Raji (cell line): ENCODE measurements around the gene ADAMTS17.

Source experiments
- POLR2A ChIP-seq: IDR thresholded peaks from 2 replicates; pipeline ENCODE4 v1.6.1; 2011; ENCODE audit warnings: low read depth, low read length, control low read depth; ENCODE audit not compliant: insufficient read depth

The ADAMTS17 gene

DNA sequence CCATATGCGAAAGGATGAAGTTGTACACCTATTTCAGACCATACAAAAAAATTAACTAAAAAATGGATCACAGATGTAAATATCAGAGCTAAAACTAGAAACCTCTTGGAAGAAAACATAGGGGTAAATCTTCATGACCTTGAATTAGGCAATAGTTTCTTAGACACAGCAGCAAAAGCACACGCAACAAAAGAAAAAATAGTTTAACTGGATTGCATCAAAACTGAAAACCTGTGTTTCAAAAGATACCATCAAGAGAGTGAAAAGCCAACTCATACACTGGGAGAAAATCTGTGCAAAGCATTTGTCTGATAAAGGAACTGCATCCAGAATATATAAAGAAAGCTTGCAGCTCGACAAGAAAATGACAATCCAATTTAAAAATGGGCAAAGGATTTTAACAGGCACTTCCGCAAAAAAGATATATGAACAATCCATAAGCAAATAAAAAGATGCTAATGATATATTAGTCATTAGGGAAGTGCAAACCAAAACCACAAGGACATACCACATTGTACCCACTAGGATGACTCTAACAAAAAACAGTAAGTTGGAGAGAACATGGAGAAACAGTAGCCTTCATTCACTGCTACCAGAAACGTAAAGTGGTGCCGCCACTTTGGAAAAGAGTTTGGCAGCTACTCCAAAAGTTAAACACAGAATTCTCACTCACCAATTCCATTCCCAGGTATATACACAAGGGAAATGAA, 263.1 kb downstream of the ADAMTS17 start:
- TF ChIP-seq POLR2A = no peak

DNA sequence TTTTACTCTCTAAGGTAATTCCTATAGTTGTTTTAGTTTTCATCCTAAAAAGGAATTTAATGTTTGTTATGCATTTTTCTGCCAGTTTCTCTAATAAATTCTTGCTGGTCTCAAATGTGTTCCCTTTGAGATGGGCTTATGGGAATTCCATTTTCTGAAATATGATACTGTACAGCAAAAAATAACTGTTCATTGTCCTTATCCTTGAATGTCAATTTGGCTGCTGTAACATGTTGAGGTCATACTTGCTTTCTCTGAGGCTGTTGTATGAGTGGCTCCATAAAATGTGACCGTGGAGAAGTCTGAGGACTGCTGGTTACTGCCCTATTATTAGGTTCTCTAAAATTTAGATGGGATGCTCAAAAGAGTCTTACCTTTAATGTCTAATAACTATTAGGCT, 266.5 kb downstream of the ADAMTS17 start:
- no peak for TF ChIP-seq POLR2A

- TF ChIP-seq POLR2A = no peak
These were observed 267.8 kb downstream of the ADAMTS17 start for GRCh38 chr15:100073982-100074381.

DNA sequence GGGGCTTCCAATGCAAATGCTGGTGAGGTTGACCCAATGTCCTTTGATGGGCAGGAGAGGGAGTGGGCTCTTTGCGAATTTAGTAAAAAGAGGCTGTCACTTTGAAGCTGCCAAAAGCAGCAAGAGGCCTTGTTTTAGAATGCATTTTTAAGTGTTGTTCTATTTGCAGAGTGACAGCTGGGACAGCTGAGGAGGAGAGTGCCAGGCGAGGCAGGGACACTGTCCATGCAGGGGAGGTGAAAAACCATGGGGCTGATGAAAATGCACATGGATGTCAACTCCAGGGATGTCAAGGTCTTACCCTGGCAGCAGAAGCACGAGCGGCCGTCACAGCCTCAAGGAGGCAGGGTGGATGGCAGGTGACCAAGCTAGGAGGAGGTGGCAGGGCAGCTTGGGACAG, 279.8 kb downstream of the ADAMTS17 start:
- TF ChIP-seq POLR2A = no peak

GRCh38 chr15:100060276-100060926, 281.4 kb downstream of the ADAMTS17 start:
- TF ChIP-seq POLR2A = no peak

GRCh38 chr15:100059521-100059920, 282.3 kb downstream of the ADAMTS17 start:
- no peak for TF ChIP-seq POLR2A

- no peak for TF ChIP-seq POLR2A
These were observed 282.7 kb downstream of the ADAMTS17 start for GRCh38 chr15:100059094-100059493.

DNA sequence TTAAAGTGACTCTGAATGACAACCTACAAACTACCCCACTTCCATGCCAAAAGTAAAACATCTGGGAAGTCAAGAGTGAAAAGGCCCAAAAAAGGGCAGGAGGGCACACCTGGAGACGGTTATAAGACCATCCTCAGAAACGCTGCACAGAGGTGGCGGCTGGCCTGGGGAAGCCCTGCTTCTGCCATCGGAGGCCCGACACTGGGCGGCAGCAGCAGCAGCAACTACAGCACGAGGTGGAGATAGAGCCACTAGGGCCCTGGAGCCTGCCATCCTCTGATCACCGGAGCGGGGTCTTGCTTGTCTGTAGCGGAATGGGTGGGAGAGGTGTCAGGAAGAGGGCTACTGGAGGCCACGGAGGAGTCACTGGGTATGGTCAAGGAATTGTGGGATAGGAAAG, 283.3 kb downstream of the ADAMTS17 start:
- no peak for TF ChIP-seq POLR2A

- TF ChIP-seq POLR2A = no peak
These were observed 284.5 kb downstream of the ADAMTS17 start for GRCh38 chr15:100057281-100057680.

DNA sequence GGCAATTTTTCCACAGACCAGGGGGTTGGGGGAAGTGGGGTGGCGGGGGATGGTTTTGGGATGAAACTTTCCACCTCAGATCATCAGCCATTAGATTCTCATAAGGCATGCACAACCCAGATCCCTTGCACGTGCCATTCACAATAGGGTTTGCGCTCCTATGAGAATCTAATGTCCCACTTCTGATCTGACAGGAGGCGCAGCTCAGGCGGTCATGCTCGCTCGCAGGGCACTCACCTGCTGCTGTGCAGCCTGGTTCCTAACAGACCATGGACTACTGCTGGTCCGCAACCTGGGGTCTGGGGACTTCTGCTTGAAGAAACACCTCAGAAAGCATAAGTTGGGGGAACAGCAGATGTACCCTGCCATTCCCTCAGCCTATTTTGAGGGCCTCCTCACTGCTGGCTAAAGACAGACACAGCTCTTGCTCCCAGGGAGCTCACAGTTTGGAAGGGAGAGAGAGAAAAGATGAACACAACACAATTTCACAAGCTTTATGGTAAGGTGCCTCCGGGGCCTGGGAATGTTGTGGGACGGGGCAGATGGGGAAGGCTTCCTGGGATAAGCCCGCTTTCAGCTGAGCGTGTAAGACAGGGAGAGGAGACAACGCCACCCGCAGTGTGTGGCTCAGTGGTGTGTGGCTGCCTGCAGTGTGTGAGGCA, 285.2 kb downstream of the ADAMTS17 start:
- no peak for TF ChIP-seq POLR2A

GRCh38 chr15:100055821-100056220, 286.0 kb downstream of the ADAMTS17 start:
- no peak for TF ChIP-seq POLR2A

- TF ChIP-seq POLR2A = no peak
These were observed 287.2 kb downstream of the ADAMTS17 start for GRCh38 chr15:100054539-100054938.

DNA sequence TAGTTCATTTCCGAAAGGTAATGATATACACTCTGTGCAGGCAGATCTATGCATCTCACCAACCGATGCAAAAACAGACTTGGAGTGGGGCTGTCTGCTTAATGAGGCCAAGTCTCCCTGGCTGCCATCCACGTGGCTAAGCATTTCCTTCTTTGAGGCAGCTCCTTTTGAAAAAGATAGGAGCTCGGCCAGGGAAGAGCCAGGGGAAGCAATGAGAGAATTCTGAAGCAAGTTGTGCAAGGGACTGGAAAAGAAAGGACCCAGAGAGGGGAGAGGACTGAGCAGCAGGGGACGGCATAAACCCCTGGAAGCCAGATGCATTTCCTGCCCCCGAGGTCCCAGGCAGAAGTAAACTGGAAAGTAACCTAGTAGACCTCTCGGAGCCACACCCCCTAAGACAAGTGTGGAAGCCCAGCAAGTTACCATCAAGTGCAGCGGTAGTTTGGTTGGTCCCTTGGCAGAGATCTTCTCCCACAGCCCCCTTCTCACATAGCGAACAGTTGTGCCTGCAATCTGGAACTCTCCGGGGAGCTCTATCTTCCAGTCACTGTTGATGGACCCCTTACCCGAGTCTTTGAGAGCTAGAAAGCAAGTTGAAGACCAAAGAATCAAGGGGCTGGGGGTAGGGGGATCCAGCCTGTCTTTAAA, 288.2 kb downstream of the ADAMTS17 start:
- no peak for TF ChIP-seq POLR2A

GRCh38 chr15:100052716-100053473, 288.9 kb downstream of the ADAMTS17 start:
- no peak for TF ChIP-seq POLR2A
